Measurements from ENCODE around the gene MGAT5.

Gene MGAT5

DNA sequence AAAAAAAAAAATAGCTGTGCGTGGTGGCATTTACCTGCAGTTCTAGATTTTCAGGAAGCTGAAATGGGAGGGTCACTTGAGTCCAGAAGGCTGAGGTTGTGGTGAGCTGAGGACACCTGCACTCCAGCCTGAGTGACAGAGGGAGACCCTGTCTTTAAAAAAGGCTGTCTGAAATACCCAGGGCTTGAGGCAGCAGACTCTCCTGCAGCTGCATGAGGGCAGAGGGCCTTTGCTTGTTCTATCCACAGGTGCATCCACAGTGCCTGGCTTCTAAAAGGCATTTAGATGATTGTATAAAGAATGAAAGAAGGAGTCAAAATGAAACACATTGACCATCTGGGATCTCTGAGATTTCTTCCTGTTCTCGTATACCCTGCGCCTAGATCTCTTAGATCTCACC is 152.9 kb downstream of the MGAT5 start:
- no peak for DNase-seq

DNA sequence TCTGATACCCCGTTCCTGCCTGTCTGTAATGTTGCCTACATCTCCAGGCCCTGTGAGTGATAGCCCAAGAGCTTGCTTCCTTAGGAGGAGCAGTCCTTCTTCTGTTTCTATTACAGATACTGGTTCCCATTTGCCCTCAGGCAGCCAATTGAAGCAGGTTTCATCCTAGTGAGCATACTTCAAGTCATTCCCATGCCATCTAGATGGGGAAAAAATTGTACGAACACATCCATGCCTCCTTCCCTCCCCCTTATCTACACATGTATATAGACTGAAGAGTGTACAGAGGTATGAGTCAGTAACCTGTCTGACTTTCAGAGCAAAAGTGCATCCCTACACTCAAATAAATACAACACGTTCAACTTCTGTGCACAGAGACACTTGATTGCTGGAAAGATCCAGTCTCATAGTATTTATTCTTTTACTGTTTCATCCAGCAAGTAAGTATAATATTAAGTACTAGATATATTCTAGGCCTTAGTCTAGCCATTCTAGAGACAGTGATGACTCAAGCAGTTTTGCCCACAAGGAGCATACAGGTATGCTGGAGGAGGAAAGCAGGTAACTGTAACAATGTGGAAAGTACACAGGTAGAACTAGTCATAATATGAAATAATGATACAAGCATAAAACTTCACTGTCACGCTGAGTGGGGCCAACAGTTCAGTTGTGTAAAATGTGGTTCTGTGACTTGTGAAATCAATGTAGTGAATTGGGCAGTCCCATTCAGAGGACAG is 153.4 kb downstream of the MGAT5 start:
- no peak for DNase-seq

DNA sequence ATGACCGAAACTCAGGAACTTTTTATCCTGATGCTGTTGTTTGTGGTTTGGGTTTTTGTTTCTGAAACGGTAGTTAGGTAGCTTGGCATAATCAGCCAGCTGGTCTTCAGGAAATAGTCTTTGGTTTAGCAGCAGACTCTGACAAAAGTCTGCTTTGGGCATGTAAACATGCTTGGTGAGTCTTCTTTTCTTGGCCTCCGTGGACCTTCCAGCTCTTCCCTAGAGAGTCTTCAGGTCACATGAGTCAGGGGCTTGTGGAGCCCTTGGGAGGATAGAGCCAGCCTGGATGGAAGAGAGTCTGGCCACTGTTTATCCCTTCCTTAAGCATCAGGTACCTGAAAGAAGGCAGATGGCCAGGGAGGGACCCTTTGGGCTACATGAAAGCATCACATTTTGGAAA is 154.5 kb downstream of the MGAT5 start:
- no peak for DNase-seq

DNA sequence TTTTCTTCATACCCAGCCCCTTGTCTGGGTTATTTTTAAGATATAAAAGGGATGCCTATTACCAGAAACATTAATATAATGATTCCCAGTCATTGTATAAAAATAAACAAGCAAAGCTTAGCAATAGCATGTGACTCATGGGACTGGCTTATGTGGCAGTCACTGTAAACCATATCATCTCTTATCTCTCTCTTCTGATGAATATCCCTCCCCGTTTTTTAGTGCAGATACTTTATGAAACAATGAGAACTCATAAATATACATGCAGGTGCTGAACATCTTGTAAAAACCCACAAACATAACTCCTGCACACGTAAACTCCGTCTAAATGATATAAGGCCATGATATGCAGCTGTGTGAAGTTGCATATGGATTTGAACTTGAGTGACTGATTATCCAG is 154.9 kb downstream of the MGAT5 start:
- no peak for DNase-seq

DNA sequence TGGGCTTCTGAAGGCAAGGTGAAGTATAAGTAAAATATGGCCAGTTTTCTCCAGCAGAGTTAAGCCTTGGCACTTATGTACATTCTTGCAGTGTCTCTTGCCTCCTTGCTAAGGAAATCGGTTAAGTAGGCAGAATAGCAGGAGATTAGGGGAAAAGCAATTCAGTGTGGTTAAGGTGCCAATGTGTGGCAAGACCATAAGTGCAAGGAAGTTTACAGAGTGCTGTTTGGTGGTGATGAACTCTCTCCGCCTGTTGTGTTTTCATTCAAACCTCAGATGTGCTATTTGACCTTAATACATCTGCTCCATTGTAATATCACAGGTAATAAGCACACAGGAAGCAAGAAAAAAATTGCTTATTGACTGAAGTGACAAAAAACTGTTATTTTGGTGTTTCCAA is 156.1 kb downstream of the MGAT5 start:
- DNase-seq = no peak

DNA sequence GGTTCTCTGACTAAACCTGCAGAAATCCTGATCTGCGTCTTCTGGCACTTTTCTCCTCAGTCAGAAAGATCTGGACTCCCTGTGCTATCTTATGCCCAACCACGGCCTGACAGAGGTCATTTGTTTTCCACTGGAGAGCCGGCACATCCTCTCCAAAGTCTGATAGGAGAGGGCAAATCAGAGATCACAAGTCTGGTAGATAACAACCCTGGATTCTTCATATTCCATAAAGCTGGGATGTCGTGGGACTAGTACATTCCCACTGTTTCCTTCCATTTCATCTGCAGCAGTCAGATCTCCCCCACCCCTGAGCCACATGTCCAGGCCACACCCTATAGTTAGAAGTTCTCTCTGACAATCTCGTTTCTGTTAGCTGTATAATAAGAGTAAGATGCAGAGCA is 157.0 kb downstream of the MGAT5 start:
- no peak for DNase-seq

DNA sequence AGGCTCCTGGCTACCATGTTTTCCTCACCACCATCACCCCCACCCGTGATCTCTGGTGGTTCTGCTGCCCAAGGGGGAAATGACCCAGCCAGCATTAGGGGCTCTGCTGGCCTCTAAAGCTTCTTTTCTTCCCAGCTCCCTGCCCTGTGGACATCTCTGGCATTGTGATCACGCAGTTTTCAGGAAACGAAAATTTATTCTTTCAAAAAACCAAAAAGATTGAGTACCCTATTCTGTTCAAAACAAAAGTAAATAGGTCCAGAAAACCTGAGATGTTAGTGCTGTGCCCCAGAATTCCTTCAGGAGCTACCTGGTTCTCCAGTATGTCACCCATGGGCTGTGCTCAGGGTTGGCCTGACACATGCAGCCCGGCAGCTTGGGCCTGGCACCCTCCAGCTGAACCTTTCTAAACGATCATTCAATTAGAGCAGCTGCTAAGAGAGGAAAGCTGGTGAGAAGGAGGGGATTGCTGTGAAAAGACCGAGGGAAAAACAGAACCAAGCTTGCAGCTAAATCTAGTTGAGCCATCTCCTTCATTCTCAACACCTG is 157.5 kb downstream of the MGAT5 start:
- DNase-seq = no peak

DNA sequence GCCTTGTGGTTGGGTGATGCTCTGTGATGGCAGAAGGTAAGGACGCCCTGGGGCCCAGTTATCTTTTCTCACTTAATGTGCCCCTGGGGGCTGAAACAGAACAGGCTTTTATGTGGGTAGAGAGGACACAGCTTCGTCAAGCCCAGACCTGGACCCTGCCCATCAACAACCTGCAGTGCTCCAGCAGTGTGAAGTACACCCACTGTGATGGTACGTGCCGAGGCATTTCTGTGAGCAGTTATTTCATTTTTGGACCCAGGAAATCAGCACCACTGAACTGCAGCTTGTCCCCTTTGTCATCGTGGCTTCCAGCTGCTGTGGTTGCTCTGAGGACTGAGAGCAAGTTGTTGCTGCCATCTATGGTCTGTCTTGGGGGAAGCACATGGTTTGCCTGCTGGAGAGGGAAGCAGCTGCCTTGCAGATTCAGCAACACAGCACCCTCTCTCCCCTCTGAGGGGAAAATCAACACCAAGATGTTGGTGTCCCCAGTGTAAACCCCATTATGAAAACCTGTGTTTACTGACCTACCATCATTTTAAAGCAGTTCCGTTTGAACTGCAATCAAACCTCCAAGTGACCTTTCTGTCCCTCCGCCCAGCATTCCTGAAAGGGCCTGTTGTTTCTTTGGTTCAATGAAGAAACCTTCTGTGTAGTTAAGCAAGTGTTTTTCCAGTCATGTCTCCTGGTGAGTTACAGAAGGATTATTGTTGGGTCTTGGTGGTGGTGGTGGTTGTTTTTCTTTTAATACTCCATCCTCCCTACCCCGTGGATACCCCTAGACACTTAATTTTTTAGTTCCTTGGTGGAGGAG is 158.2 kb downstream of the MGAT5 start:
- DNase-seq = peak; percentile 33

DNA sequence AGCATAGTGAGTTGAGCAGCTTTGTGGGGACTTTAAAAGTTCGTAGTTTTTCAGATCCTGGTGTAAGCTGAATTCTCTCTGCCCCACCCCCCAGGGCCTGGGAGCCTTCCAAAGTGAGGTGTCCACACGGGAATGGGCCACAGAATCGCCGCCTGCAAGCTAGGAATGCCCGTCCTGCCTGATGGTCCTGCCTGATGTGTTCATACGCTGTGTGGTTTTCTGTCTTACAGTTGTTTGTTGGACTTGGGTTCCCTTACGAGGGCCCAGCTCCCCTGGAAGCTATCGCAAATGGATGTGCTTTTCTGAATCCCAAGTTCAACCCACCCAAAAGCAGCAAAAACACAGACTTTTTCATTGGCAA is 158.7 kb downstream of the MGAT5 start:
- DNase-seq = no peak

DNA sequence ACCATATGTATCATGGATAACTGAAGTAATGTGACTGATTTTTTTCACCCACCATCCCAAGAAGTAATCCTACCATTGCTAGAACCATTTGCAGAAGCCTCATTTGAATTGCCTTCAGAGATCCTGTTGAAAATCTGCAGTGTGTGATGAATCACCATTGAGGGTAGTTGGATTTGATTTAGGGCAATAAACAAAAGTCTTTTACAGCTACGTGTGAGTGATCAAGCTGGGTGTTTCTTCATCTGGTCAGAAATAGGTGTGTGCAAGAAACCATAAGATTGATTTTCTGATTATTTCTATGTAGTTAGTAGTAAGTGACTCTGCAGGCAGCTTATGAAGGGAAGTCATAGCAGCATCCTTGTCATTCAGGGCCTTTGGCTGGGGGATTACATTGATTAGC is 159.6 kb downstream of the MGAT5 start:
- no peak for DNase-seq

DNA sequence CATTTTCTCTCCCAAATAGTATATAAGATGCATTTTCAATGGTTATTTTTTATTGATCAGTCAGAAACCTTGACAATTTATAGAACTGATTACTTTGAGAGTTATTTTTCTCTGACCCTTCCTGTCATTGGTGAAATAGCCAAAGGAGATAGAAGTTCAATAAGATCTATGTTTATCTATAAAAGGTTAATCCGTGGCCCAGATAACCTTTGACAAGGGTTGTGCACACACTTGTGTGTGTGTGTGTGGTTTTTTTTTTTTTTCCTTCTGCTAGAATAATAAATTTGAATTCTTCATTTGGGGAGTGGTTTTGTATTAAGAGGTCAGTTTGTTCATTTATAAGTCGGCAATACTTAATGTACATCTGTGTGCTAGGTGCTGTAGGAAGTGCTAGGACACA is 160.0 kb downstream of the MGAT5 start:
- DNase-seq = no peak

DNA sequence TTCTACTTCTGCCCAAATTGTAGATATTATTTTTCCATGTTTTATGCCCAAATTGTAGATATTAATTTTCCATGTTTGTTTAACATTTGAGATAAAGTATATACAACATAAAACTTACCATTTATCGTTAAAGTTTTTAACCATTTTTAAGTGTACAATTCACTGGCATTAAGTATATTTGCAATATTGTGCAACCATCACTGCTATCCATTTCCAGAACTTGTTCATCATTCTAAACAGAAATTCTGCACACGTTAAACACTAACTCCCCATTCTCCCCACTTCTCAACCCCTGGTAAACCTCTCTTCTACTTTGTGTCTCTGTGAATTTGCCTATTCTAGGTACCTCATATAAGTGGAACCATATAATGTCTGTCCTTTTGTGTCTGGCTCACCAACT is 162.1 kb downstream of the MGAT5 start:
- DNase-seq = no peak

DNA sequence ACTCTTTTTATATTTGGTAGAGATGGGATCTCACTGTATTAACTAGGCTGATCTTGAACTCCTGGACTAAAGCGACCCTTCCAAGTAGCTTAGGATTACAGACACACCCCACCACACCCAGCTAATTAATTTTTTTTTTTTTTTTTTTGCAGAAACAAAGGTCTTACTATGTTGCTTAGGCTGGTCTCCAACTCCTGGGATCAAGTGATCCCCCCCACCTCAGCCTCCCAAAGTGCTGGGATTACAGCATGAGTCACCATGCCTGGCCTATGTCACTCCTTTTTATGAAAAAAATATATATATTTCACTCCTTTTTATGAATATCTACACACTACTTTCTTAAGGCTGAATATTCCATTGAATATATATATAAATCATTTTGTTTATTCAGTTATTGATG is 162.8 kb downstream of the MGAT5 start:
- no peak for DNase-seq

DNA sequence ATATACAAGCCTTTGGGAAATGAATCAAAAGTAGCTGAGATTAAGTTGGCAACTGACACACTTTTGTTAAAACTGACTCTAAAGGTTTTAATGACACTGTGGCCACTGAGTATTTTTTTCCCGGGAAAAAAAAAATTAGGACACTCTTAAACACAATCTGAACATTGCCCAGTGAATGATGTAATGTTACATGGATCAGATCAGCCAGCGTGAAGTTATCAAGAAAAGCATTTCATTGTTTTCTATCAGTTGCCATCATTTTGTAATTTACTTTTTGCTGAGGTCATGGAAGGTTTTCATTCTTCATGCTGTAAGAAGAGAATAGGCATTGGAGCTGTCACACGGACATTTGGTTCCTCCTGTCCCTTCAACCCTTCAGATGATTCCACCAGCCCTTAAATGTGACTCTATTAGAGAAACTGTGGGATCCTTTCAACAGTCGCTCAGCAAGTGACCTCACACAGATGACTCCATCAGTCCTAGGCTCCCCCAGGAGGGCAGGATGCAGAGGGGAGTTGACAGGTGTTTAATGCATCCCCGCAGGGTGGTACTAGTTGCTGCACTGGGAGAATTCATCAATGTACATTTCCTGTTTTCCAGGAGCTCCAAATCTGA is 164.2 kb downstream of the MGAT5 start:
- DNase-seq = no peak

DNA sequence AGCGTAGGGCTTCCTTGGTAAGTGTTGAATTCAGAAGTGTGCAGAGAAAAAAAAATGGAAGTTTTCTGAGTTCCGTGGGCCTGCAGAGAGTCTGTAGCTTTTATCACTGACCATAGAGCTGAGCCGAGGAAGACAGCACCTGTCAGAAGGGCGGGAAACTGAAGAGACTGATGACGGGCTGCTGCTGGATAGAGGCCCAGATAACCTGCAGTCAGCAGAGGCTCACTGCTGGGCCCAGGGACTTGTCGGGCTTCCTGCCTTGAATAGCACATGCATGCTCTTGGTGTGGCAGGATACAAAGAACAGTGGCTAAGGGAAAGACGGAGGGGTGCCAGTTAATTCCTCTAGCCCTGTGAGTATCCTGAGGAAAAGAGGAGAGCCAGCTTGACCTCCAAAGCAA is 166.4 kb downstream of the MGAT5 start:
- DNase-seq = no peak

DNA sequence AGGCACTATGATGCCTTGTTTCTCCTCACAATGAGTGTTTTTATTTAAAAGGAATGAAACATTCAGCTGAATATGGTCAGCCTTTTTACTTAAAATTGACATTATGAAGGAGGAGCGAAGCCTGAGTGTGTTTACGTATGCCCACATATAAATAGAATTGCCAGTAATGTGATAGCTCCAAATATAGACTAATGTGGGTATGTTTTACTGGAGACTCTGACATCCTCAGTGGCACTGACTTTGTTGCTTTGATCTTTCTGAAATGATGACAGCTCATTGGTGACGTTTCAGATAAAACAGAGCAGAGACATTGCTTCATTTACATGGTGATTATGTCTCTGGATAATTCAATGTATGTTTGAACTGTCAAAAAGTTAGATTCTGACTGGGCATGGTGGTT is 167.0 kb downstream of the MGAT5 start:
- DNase-seq = no peak

DNA sequence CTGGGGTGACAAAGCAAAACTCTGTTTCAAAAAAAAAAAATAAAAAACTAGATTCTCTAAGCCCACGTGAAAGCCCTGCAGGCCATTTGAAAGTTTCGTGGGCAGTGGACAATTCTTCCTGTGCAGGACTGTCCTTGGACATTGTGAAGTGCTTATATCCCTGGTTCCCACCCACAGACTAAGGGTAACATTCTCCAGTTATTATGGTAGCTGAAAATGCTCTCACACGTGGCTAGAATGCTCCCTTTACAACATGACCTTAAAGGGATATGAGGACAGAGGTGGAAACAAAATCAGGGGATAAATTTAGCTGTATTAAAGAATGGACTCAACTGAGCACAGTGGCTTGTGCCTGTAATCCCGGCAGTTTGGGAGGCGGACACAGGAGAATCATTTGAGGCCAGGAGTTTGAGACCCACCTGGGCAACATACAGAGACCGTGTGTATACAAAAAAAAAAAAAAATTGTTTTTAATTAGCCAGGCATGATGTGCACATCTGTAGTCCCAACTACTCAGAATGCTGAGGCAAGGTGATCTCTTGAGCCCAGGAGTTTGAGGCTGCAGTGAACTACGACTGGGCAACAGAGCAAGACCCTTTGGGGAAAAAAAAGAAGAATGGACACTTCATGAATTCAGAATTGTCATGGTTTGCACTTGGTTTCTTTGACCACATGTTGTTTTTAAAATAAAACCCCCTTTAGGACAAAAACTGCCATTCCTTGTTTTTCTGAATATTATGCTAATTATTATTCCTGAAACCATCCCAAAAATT is 167.9 kb downstream of the MGAT5 start:
- DNase-seq = no peak

DNA sequence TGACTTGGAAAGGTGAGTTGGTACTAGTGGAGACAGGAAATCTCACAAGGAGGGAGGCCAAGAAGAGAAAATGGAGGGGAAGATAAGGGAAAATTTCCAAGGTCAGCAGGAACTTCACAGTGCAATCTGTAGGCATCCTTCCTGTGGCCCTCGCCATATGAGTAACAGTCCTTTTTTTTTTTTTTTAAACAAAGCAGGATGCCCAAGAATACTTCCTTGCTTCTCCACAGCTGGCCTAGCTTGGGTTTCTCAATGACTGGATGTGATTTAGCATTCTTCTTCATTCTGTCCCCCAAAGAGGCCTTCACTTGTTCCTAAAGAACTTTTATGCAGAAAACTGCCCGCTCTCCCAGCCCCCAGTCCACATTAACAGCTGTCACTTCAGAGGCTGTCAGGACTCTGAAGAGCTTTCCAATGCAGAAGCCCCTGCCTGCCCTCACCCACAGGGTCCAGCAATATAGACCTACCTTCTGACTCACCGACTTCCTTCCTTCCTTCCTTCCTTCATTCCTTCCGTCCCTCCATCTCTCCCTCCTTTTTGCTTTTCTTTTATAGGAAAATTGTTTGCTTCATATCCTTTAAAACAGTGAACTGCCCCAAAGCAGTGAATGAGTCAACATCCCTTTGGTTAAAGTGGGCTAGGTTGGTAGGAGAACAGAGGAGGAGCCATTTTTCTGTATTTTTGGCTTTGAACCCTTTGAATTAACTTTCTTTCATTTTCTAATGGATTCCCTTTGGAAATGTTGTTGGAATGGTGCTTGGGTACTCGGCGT is 172.0 kb downstream of the MGAT5 start:
- DNase-seq = no peak

DNA sequence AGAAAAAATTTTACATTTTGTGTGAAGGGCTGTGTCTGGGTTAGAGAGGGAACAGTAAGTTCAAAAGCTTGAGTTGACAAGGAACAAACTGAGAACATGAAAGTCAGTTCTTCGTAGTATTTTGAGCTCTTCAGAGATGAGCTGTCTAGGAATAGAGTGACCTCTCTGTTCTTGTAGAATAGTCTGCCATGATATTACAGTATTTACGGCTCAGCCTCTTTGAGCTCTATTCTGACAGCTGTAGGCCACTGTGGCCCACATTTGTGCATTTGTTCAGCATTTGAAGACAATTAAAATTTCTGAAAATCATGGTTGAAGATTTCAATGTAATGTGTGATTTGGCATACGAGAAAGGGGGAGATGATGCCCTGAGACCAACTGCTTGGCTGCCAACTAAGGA is 172.8 kb downstream of the MGAT5 start:
- no peak for DNase-seq

DNA sequence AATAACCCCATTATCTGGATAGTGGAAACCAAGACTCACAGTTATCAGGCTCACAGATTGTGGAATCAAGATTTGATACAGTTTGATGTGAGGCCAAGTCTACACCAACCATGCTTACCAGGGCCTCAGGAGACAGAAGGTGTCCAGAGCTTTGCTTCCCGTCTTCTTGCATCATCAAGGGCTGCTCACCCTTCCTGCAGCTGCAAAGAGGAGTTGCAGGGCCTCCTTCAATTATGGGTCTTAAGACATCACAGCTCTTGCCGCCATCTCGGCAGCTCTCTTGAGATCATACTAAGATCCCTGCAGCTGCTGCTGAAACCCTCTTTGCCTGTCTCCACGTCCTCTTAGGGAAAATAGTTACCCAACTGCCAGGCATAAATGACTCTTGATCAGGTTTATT is 176.0 kb downstream of the MGAT5 start:
- no peak for DNase-seq

DNA sequence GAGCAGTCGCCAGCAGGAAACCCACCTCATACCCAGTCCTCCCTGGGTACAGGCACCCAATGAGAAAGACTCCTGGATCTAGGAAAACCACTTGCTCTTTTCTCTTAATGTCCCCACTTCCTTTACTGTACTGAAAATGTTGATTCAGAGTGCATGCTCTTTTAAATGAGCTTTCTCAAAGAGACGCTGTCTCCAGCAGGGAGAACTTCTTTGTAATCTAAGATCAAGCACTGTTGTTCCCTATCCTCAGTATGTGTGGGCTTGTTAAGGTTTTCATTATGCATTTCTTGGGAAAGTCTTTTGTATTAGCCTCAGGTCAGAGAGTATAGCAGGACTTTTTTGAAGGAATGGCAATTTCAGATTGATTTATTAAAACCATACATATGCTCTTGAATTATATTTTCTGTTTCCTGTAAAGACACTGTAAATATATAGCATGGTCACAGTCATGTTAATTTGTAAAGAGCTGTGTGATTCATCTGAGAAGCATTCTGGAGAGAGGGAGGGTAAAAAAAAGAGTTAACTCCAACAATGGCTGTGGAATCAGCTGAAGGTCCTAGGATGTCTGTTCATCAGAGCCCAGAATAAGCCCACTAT is 178.1 kb downstream of the MGAT5 start:
- no peak for DNase-seq

DNA sequence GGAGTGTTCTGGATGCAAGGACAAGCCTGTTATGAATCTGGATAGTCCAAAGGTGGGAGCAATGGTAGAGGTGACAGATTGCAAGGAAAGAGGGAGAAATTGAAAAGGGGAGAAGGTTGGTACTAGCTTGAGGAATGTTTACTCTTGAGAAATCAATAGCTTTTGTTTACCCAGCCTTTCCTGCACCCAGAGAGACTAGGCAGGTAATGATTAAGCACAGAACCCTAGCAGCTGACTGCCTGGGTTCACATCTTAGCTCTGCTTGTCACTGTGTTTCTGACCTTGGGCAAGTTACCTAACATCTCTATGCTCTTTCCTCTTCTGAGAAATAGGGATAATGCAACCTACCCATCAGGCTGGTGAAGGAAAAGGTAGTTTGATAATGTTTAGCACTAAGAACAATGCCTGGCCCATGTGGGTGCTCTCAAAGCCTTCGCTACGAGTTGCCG is 178.6 kb downstream of the MGAT5 start:
- DNase-seq = no peak
